GM12878 (cell line): ENCODE results near the gene EFNA2.

Source experiments
- CREB1 ChIP-seq: IDR thresholded peaks from 2 replicates; pipeline ENCODE4 v1.6.1; 2012; ENCODE audit warnings: low read depth, mild to moderate bottlenecking, inconsistent platforms
- HDGF ChIP-seq: fragments of 450-650 bp; IDR thresholded peaks from 2 replicates; pipeline ENCODE4 v1.6.1; 2016; ENCODE audit warnings: antibody characterized with exemption
- TBL1XR1 ChIP-seq: IDR thresholded peaks from 2 replicates; pipeline ENCODE4 v1.6.1; 2012; ENCODE audit warnings: low read depth, low read length, improper control_type of control experiment
- TF ChIP-seq, protein P1 (sequence below): IDR thresholded peaks from 2 replicates; pipeline ENCODE4 v1.6.1; 2011; ENCODE audit warnings: mild to moderate bottlenecking, low read depth, low read length, moderate library complexity; ENCODE audit not compliant: insufficient replicate concordance

DNA sequence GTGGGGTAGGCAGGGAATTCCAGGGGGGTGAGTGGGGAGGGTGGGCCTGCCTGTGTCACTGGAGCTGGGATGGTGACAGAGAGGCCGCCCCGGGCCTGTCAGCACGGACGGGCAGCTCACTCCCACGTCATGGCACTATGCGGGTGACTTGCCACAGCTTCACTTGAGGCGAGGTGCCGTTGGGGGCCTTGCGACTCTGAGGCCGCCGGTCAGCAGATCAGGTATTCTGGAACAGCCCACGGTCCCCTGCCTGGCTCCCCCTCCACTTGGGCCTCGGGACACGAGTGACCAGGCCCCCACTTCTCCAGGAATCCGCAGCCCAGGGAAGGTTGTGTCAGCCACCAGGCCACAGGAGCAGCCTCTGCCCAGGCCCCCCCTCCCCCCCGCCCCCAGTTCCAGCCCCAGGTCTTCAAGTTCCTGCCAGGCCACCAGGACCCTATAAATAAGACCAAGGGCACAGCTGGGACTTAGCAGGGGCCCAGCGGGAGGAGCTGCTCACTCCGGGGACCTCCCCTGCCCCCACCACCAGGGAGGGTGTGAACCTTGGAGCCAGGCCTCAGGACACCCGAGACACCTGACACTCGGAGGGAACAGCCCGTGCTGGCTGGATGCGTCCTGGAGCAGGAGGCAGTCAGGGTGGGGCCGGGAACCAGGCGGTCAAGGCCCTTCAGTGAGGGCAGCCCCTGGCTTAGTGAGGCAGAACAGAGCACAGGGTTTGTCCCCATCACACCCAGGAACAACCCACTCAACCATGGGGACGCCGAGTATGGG, 40.0 kb upstream of the EFNA2 start:
- TF ChIP-seq TBL1XR1 (no peak), CREB1 (no peak), HDGF (no peak)
- TF ChIP-seq, protein P1, sequence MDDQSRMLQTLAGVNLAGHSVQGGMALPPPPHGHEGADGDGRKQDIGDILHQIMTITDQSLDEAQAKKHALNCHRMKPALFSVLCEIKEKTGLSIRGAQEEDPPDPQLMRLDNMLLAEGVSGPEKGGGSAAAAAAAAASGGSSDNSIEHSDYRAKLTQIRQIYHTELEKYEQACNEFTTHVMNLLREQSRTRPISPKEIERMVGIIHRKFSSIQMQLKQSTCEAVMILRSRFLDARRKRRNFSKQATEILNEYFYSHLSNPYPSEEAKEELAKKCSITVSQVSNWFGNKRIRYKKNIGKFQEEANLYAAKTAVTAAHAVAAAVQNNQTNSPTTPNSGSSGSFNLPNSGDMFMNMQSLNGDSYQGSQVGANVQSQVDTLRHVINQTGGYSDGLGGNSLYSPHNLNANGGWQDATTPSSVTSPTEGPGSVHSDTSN, result no peak
